LNCAP (cell line): Measurements from ENCODE around the gene MYDGF.

ENCODE experiments used
- TF ChIP-seq, protein P1 (sequence below): fragments of 450-650 bp; IDR thresholded peaks from 2 replicates; pipeline ENCODE4 v1.5.1; 2017; ENCODE audit warnings: mild to moderate bottlenecking

MYDGF gene

DNA sequence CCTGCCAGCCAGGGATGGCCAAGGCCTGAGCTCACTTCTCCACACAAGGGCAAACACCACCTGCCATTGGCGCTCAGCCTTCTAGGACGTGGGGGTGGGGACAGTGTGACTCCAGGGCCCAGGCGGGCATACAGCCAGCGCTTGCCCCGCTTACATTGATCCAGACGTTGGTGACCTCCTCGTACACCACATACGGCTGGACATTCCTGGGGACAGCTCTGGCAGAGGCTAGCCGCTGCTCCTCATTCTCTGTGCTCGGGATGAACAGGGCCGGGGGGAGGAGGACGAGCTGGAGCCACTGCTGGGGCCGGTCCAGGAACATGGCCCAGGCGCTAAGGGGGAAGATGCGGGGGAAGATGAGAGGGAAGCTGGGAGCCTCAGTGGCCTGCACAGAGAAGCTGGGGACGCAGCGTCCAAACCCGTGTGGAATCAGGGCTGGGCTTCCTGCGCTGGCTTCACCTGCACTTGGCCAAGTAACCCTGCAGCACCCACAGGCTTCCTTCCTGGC, 25.1 kb upstream of the MYDGF start:
- TF ChIP-seq, protein P1, sequence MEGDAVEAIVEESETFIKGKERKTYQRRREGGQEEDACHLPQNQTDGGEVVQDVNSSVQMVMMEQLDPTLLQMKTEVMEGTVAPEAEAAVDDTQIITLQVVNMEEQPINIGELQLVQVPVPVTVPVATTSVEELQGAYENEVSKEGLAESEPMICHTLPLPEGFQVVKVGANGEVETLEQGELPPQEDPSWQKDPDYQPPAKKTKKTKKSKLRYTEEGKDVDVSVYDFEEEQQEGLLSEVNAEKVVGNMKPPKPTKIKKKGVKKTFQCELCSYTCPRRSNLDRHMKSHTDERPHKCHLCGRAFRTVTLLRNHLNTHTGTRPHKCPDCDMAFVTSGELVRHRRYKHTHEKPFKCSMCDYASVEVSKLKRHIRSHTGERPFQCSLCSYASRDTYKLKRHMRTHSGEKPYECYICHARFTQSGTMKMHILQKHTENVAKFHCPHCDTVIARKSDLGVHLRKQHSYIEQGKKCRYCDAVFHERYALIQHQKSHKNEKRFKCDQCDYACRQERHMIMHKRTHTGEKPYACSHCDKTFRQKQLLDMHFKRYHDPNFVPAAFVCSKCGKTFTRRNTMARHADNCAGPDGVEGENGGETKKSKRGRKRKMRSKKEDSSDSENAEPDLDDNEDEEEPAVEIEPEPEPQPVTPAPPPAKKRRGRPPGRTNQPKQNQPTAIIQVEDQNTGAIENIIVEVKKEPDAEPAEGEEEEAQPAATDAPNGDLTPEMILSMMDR = no peak

DNA sequence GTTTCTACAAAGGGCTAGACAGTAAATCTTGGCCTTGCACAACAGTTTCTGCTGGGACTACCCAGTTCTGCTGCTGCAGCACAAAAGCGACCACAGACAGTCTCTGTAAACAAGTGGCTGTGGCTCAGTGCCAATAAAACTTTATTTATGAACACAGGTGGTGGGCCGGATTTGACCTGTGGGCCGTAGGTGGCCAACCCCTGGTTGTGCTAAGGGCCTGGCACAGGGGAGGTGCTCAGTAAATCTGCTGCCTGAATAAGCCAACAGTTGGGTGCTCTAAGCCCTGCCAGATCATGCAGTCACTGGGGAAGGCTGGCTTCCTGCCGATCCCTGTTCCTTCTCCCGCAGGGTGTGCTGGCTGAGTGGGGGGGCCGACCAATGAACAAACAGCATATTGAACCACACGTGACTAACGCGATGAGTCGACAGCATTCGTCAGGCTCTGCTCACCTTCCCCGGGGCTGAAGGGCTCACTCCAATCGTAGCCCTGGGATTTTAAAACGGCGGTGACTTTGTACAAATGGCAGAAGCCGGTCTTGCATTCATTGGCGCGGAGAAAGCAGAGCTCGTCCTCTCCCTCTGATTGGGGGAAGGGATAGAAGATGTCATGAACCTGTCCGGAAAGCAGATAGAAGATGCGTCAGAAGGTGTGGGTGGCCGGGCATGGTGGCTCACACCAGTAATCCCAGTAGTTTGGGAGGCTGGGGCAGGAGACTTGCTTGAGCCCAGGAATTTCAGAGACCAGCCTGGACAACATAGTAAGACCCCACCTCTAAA, 24.3 kb upstream of the MYDGF start:
- TF ChIP-seq, protein P1 = no peak

DNA sequence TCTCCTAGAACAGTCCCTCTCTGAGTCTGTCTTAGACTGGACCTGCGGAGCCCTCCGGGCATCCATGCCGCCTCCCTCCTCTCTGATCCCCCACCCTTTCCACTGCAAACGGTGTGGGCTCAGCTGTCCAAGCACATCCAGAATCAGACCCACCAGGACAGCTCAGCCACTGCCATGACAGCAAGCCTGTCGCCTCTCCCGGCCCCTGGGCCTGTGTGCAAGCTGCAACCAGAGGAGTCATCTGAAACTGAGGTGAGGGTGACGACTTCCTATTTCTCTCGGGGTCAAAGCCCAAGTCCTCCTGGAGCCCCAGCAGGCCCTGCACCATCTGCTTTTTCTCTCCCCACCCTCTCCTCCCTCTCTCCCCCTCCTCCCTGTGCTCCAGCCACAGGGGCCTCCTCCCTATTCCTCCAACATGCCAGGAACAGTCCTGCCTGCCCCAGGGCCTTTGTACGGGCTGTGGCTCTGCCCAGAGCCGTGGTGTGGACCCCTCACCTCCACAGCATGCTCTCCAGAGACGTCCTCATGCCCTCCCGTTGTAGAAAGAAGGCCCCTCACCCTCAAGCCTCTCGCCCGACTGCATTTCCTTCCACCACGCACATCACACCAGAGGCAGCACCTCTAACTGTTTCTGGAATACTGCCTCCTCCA, 23.5 kb upstream of the MYDGF start:
- TF ChIP-seq, protein P1 = no peak

DNA sequence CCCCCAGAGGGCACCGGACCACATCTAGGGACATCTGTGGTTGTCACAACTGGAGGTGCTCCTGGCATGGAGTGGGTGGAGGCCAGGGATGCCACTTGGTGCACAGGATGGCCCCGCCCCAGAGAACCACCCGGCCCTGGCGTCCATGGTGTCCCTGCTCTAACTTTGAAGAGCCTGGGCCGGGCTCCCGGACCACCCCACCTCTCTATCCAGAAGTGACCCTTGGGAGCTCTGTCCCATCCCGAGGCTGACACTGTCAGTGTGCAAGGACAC, 22.9 kb upstream of the MYDGF start:
- TF ChIP-seq, protein P1 = no peak

DNA sequence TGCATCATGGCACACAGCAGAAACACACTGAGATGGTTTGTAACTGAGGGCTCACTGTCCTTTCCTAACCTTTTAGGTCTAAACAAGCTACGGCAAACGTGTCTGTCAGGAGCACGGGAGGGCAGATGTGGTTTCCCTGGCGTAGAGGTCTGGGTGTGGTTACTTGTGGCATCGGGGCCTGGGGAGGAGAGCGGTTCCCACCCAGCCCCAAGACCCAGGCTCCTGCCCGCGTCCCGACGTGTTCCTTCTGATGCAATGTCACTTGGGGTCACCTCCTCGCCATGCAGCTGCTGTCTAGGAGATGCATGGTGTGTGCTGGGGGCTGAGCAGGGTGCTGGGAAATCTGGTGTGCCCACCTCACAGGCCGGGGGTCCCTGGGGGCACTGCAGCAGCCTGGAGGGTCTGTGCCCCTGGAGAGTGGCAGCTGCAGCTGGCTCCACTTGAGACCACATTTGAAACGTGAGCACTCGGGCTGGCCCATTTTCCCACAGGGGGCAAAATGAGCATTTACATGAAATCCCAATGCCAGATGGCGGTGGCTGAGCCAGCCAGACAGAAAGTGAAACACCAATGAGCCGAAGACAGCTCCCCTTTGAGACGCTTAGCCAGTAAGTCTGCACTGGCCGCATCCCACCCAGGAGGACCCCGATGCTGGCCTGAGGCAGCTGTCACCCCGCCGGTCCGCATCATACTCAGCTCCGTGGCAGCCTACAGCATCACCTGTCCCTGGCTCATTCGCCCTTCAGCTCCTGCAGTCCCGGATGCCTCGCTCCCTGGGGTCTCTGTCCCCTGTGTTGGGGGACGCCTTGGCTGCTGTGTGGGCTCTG, 22.3 kb upstream of the MYDGF start:
- TF ChIP-seq, protein P1 = no peak

DNA sequence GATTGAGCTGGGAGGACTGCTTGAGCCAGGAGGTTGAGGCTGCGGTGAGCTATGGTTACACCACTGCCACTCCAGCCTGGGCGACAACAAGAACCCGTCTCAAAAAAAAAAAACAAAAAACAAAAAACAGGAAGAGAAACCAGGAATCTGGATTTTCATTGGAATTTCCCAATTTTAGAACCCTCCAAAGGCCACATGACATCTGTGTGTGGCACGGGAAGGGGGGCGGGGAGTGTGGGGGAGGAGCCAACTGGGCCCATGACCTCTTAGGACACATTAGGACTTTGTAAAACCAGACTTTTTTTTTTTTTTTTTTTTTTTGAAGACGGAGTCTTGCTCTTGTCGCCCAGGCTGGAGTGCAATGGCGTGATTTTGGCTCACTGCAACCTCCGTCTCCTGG, 21.2 kb upstream of the MYDGF start:
- TF ChIP-seq, protein P1 = no peak

DNA sequence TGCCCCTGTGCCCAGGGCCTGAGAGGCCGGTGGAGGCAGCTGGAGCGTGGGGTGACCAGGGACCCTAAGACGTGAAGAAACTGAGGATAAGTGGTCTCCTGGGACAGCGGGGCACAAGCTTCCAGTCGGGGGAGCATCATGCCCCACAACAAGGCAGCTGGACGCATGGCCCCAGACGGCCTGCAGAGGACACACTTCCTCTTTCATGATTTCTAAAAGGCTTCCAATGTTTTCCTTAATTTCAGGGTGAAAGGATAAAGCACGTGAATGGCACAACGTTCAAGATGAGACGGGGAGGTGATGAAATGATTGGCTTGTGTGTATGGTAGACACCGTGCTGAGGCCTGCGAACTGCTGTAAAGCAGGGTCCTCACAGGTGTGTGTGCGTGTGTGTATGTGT, 20.2 kb upstream of the MYDGF start:
- TF ChIP-seq, protein P1 = no peak
